ENCODE results near the gene IFNA2. TPM values are rescaled to one million over a fixed set of nuclear protein-coding genes. Genes with fewer than 3 reads are reported as not detected.
"Not testable (repeated sequence)": the region's sequence is repeated elsewhere in the genome, so short reads cannot be mapped to it uniquely, and the experiment has no call there.

Gene IFNA2
- total and polyA plus RNA-seq, 2 of the 4 experiments (the other 2 are of a cell fraction): not detected

DNA sequence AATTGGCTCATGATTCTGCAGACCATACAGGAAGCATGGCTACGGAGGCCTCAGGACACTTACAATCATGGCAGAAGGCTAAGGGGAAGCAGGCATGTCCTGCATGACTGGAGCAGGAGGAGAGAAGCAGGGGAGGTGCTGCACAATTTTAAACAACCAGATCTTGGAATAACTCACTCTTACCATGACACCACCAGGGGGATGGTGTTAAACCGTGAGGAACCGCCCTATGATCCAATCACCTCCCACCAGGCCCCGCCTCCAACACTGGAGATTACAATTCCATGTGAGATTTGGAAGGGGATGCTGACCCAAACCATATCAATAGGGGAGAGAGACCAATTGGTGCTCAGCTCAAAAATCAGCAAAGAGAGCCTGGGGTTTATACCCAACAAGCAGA is 13.7 kb downstream of the IFNA2 start:
- H4K91ac ChIP-seq (ENCODE audit: insufficient read depth, low read depth, low read length); H3K4me2 ChIP-seq (ENCODE audit: low read depth, low read length); H2BK5ac ChIP-seq (ENCODE audit: low read depth, low read length, poor library complexity, severe bottlenecking); H3K9me1 ChIP-seq (ENCODE audit: insufficient read depth, low read length); H3K27ac ChIP-seq (ENCODE audit: insufficient read depth, low read length); H3K14ac ChIP-seq (replicated peaks; ENCODE audit: low read depth, low read length); ATAC-seq (ENCODE audit: low read depth); H3K4ac ChIP-seq (ENCODE audit: low read depth, low read length); H3K4me3 ChIP-seq (ENCODE audit: insufficient read depth, low read depth, low read length); H2AK9ac ChIP-seq (replicated peaks; ENCODE audit: low read depth, low read length, poor library complexity); H3K36me3 ChIP-seq (ENCODE audit: control insufficient read depth, insufficient read depth, low read length); H2BK15ac ChIP-seq (ENCODE audit: low read depth, low read length); BruUV-seq (replicated peaks); H2BK20ac ChIP-seq (ENCODE audit: low read depth, low read length); H4K5ac ChIP-seq (ENCODE audit: low read depth, low read length); H3K79me1 ChIP-seq (ENCODE audit: low read depth in 1 of 2, low read length in 2 of 2); POLR2A ChIA-PET (ENCODE audit: unreplicated experiment); H4K20me1 ChIP-seq (ENCODE audit: insufficient read depth, low read length); H2AFZ ChIP-seq (replicated peaks; ENCODE audit: low read length, poor library complexity); DNase-seq; H2AK5ac ChIP-seq (ENCODE audit: low read depth, low read length); H2BK120ac ChIP-seq (ENCODE audit: low read depth, low read length); H3K27me3 ChIP-seq (ENCODE audit: control insufficient read depth, insufficient read depth, low read length); dilution Hi-C loops (cut with HindIII; ENCODE audit: low sequenced_read_pairs, unreplicated experiment); H3K56ac ChIP-seq (ENCODE audit: extremely low read depth, insufficient read depth, low read length); H4K8ac ChIP-seq (ENCODE audit: low read depth in 2 of 2, low read length in 2 of 2); H3K18ac ChIP-seq (ENCODE audit: low read depth, low read length); H3K9me3 ChIP-seq (ENCODE audit: control insufficient read depth, insufficient read depth, low read length); in situ Hi-C loops (cut with MboI; ENCODE audit: low sequenced_read_pairs); H3K23ac ChIP-seq (ENCODE audit: low read depth, low read length); H3K4me1 ChIP-seq (ENCODE audit: control insufficient read depth, insufficient read depth, low read length); intact Hi-C loops (cut with micrococcal nuclease); CTCF ChIA-PET; H3K9ac ChIP-seq (ENCODE audit: low read depth, low read length): not testable (repeated sequence)
- no CpG with 5 or more reads among the region's 4 CpGs for WGBS, 2 experiments (ENCODE audit: extremely low coverage in 2 of 2, insufficient read length in 1 of 2)
